Fibroblast of peridontal ligament (primary cell): ENCODE measurements around the gene VAT1L.
A peak's percentile ranks its signal among the peaks of the same experiment; 100 is the strongest.

Experiments
- DNase-seq: peaks from one replicate; pipeline ENCODE4 v3.0.0-alpha.2; 2010; ENCODE audit errors: extremely low read depth

Gene VAT1L, protein sequence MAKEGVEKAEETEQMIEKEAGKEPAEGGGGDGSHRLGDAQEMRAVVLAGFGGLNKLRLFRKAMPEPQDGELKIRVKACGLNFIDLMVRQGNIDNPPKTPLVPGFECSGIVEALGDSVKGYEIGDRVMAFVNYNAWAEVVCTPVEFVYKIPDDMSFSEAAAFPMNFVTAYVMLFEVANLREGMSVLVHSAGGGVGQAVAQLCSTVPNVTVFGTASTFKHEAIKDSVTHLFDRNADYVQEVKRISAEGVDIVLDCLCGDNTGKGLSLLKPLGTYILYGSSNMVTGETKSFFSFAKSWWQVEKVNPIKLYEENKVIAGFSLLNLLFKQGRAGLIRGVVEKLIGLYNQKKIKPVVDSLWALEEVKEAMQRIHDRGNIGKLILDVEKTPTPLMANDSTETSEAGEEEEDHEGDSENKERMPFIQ

DNA sequence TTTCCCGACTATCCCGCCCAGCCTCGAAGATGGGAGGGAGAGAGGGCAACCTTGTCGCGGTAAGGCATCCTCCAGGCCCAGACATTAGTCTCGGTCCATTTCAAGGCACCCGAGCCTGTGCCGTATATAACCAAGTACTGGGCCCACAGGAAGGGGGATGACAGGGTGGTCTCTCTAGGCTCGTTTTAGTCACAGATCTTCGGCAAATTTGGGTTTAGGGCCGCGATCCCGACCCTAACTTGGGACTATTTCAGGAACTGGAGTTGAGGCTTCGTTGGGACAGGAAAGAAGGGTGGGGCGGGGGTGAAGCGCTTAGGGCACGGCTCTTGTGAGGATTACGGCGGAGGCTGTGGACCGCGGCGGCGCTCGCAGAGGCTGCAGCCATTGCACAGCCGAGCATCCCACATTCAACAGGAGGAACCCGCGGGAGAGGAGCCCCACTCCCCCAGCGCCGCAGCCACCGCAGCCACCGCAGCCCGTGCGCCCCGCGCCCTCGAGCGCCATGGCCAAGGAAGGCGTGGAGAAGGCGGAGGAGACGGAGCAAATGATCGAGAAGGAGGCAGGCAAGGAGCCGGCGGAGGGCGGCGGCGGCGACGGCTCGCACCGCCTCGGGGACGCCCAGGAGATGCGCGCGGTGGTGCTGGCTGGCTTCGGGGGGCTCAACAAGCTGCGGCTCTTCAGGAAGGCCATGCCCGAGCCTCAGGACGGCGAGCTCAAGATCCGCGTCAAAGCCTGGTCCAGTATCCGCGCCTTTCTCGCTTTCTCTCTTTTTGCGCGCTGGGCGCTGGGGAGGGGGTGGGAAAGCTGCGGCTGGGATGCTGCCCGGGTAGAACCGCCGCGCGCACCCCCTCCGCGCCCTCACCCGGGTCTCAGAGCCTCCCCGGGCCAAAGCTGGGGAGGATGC lies at the start of gene VAT1L:
TSS of gene VAT1L (plus strand) at position 384 of the 904 bp plus-strand sequence. CDS start at position 503, 119 bp downstream.
- peak; percentile 51 for DNase-seq

DNA sequence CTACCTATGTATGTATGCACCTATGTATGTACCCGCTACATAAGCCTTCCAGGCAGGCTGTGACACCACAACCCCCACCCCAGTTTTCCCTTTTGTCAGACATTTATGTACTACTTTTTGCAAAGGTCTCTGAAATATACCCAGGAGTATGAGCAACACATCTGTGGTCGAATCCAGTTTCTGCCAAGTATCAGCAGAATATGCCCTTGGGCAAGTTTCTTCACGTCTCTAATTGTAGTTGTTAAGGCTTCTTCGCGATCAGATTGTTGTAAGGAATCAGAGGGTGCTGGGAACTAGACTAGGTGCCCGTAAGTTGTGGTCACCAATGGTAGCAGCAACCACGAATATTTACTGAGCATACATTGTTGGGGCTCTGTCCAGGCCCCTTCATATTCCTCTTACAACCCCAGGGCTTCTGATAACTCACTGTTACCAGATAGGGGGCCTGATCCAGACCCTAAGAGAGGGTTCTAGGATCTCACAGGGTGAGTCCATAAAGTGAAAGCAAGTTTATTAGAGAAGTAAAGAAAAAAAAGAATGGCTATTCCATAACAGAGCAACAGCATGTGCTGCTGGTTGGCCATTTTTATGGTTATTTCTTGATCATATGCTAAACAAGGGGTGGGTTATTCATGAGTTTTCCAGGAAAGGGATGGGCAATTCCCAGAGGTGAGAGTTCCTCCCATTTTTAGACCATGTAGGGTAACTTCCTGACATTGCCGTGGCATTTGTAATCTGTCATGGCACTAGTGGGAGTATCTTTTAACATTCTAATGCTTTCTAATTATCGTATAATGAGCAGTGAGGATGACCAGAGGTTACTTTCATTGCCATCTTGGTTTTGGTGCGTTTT lies 49.4 kb upstream of the VAT1L start:
- peak; percentile 3 for DNase-seq

DNA sequence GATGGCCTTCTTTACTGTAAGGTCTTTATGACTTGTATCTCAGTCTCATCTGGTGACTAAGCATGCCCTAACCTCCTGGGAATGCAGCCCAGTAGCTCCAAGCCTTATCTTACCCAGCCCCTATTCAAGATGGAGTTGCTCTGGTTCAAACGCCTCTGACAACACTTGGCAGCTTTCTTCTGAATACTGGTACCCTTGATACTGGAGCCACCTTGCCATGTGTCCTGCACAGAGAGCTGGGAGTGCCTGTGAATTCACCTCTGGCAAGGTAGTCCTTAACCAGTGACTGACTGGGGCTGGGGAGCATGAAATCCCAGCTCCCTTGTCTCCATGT lies 48.8 kb upstream of the VAT1L start:
- no peak for DNase-seq

DNA sequence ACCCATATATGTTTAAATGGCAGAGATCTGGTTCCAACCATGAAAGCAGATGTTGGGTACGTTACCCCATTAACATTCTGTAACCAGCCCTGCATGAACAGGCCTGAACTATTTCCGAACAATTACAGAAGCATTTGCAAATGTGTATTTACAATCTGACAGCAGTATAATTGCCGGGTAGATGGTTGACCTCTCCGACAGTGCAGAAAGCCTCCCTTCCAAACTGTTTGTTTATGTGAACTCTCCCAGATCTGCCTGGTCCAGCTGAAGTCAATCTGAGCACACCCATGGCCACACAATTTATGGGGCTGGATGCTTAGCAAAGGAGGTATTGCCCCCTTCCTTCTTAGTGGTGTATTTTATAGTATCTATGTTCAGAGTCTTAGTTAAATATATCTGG lies 44.2 kb upstream of the VAT1L start:
- peak; percentile 39 for DNase-seq

DNA sequence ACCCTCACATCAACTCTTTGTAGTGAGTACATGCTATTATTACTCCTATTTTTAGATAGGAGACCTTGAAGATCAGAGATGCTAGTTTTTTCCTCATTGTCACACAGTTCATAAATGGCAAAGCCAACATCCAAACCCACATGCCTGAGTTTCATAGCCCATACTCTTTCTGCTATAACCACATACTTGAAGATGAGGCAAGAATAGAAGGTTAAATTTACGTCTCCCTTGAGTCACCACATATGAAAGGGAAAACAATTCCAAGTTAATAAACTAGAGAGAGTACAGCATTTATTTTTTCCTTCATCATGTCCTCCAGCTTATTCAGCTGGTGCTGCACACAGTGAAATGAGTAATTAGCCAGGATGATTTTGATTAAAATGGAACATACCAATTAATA lies 42.4 kb upstream of the VAT1L start:
- peak; percentile 18 for DNase-seq

DNA sequence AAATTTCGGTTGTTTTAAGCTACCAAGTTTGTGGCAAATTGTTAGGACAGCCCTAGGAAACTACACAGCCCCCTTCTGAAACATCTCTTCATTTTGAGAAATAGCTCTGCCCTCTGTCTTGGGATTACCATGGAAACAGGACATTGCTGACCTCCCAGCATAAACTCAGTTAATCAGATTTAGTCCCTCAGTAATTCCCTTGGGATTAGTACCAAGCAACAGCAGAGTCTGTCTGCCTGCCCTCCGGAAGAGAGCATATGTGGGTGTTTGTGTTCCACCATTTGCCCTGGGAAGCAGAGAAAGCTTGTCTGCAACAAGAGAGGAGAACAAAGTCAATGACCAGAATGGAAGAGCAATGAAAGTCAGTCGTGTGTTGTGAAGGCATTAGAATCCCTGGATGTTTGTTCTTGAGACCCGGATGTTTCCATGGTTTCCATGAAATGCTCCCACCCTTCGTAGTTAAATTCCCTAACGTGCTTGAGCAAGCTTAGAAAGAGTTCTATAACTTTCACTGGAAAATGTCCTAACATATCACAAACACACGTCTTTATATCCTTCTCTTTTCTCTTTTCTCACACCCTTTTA lies 39.9 kb upstream of the VAT1L start:
- DNase-seq, result no peak

DNA sequence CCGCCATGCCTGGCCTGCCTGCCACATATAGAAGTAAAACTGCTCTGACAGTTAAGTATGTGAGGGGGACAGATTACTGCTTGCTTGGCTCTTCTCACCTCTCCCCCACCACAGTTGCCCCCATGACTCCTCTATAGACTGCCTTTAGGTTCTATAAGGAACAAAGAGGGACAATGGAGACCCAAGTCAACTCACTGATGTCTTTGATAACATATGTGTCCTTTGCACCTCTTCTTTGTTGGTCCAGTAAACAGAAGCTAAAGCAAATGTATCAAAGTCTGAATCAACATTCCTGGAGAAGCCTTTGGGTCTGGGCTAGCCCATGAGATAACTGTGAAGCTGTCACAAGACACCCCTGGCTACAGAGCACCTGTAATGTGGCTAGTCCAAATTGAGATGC lies 38.9 kb upstream of the VAT1L start:
- DNase-seq, result no peak

DNA sequence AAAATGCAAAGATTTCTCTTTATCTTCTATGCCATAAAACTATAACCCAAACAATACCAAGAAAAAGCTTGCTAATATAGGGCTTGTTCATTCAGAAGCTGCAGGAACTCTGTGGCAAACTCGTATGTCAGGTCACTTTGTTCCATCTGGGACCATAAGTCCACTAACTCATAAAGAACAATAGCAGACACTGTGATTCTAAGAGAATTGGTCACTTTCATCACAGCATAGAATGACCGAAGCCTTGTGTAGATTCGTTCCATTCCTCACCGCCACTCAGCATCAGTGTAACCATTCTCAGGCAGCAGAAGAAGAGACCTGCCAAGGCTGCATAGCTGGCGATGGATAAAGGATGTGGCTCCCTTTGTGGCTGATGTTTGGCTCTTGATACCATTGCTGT lies 30.3 kb upstream of the VAT1L start:
- DNase-seq, result no peak

DNA sequence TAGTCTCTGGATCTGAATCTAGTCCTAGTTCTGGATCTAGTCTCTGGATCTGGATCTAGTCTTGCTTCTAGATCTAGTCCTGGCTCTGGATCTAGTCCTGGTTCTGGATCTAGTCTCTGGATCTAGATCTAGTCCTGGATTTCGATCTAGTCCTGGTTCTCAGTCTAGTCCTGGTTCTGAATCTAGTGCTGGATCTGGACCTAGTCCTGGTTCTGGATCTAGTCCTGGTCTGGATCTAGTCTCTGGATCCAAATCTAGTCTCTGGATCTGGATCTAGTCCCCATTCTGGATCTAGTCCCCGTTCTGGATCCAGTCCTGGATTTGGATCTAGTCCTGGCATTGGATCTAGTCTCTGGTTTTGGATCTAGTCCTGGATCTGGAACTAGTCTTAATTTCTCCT lies 29.9 kb upstream of the VAT1L start:
- DNase-seq, result no peak

DNA sequence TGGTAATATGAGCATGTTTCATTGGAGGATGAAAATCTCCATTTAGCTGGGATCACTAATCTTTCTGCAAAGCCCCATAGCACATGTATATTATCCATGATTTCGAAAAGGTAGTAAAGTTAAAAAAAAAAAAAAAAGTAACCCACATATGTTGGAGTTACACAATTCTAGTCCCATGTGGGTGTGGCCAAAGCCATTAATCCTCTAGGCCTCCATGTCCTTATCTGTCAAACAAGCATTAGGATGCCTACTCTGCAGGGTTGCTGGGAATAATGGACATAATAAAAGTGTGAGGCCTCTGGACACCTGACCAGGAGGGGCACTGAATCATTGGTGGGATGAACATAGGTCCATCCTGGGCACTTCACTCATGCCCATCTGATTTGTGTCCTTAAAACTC lies 29.2 kb upstream of the VAT1L start:
- DNase-seq, result no peak

DNA sequence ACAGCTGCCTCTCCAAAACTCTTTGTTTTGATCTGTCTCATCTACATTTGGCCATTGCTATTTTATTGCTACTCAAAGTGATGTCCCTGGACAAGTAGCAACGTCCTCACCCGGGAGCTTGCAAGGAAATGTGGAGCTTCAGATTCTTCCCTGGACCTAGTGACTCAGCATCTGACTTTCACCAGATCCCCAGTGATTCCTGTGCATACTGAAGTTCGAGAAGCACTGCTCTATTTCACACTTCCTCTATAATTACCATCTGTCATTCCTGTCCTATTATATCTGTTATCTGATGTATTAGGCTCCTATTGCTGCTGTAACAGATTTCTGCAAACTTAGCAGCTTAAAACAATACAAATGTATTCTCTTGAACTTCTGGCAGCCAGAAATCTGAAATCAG lies 28.5 kb upstream of the VAT1L start:
- no peak for DNase-seq

DNA sequence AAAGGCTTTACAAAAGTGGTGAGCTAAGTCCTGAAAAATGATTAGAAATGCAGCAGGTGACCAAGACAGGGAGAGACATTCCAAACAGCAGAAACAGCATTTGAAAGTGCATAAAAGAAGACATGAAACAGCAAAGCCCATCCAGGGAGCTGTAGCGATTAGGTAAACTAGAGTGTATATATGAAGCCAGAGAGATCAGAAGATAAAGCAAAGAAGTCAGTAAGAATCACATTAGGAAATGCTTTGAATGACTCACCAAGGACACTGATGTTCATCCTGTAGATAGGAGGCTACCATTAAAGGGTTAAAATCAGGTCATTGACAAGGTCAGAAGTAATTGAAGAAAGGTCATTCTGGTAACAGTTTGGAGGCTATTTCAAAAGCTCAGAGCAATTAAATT lies 27.6 kb upstream of the VAT1L start:
- DNase-seq, result no peak

DNA sequence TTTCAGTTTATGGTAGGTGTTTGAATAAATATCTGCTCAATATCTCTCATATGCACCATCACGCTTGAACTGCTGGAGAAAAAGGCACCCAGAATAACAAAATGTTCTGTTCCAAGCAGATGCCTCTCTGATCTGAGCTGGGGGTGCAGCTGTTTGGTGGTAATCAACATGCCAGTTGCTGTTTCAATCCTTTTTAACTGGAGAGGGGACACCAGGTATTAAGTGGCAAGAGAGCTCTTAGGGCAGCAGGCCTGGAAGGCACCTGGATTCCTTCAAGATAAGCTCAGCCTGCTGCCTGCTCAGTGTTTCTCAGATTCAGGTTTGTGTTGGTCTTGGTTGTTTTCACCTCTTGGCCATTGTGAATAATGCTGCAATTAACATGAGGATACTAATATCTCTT lies 27.2 kb upstream of the VAT1L start:
- no peak for DNase-seq

DNA sequence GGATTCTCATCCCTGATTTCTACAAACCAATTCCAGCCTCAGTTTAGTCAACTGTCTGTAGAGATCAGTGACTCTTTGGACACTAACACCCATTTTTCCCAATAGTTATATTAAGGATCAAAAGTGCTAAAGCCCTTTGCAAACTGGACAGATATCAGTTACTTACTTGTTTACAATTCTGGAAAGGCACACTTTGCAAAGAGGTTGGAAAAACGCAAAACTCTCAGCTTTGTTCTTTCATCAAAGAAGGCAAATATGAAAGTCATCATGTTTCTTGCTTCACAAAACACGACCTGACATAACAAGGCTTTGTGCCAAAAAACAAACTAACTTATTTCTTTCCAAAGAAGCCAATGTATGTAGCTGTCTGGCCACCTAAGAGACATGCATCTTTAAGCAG lies 26.1 kb upstream of the VAT1L start:
- no peak for DNase-seq

DNA sequence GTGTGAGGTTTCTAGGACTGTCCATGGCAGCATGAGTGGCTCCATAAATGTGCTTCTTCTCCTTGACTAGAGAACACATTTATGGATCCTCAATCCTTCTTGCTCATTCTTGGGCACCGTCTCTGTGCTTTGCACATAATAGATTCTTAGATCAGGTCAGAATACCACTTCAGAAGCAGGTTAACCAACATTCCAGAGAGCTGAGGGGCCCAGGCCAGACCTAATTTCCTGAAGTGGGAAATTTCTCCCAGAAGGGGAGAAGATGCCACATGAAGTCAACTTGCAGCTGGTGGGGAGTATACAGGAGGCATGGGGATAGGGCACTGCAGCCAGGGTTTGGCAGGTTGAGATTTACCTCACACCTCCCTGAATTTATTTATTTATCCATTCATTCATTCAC lies 24.4 kb upstream of the VAT1L start:
- DNase-seq, result no peak

DNA sequence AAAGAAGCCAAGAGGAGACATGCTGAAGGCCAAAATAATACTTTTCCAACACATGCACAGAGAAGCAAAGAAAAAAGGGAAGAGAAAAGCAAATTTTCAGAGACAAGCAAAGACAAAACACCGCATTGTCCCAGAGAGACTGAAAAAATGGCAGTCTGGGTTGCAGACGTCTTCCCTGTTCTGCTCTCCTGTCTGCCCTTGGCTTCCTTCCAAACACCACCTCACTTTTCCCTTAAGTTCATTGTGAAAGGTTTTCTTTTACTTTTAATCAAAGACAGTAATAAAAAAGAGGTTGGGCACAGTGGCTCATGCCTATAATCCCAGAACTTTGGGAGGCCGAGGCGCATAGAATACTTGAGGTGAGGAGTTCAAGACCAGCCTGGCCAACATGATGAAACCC lies 21.2 kb upstream of the VAT1L start:
- no peak for DNase-seq

DNA sequence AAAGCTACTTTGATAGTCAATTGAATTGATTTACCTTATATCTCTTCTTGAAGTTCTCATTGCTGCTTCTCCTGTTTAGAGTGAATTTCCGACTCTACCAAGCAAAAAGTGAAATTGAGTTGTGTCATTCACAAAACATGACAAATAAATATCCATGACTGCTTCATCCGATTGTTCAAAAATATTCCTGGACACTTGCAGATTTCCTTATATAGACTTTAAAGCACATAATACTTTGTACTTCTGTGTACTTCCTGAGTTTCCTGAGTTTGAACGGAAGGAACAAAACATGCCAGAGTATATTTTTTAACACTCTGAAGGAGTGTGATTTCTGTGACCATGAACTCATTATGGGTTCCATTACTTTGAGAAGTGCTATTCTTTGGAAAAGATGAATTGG lies 20.5 kb upstream of the VAT1L start:
- DNase-seq, result no peak

DNA sequence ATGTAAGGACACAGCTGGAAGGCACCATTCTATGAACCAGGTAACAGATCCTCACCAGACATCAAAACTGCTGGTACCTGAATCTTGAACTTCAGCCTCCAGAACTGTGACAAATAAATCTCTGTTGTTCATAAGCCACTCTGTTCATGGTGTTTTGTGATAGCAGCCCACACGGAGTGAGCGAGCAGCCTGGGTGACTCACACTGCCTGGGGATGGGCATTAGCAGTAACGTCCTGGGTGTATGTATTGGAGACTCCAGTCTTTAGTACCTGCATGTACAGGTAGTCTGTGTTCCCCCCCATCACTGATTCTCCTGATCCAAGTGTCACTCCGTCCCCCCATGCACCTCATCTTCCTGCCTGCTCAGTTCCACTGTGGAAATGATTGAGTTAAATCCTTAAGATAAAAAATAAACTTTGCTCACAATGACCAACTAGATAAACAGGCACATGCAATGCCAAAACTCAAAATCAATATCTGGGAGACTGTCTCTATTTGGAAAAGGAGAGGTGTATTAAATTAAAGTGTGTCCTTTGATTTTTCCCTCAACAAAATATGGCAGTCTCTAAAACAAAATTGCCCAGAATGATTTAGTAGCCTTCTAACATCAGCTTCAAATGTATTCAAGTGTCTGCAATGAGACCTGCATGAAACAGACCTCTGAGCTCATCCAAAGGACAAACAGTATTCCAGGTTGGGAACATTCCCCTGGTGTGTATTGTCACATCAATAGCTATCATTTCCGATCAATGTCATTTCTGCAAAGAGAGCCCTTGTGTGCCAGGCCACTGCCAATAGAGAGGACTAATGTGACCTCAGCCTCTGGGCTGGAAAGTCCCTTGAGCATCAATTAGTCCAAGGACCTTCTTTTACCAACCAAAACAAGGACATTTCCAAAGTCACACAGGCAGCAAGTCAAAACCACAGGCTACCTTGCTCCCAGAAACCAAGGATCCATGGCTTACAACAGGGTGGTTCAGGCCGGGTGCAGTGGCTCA lies 12.2 kb upstream of the VAT1L start:
- no peak for DNase-seq

DNA sequence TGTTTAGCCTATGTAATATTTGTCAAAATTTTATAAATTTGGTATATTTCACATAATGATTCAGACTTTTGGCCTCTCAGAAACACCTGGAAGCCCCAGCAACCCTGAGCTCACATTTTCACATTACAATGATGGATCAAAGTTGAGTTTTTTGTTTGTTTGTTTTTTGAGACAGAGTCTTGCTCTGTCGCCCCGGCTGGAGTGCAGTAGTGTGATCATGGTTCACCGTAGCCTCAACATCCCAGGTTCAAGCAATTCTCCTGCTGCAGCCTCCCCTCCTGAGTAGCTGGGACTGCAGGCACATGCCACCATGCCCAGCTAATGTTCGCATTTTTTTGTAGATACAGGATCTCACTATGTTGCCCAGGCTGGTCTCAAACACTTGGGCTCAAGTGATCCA lies 10.6 kb upstream of the VAT1L start:
- DNase-seq, result no peak

DNA sequence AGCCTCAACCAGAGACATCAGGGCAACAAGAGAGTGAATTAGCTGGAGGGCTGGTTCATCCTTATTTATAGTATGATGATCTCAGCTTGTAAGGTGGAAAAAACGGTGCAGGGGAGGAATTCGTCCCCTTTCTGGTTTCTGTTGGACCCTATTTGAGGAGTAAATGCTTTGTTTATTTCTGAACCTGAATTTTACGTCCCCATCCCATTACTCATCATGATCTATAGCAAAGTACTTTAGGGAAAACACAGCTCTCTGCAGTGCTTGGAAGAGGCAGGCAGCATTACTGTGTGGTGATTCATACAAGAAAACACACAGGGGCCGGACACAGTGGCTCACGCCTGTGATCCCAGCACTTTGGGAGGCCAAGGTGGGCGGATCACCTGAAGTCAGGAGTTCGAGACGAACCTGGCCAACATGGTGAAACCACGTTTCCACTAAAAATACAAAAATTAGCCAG lies 8.0 kb upstream of the VAT1L start:
- DNase-seq, result peak; percentile 54
